SK-N-MC (cell line): ENCODE measurements around the gene MCC.

Experiments used
- DNase-seq: peaks from one replicate; pipeline ENCODE4 v3.0.0-alpha.2; 2011; ENCODE audit warnings: low read depth, low spot score
- H3K27ac ChIP-seq: fragments of 200-600 bp; sonication (generic); 2 replicates; pipeline ENCODE4 v1.5.1; 2016; ENCODE audit warnings: mixed run types
- H3K36me3 ChIP-seq: fragments of 200-600 bp; sonication (generic); 2 replicates; pipeline ENCODE4 v1.6.1; 2017; ENCODE audit warnings: antibody characterized with exemption, low read length, mixed read lengths; ENCODE audit not compliant: insufficient read depth
- H3K4me3 ChIP-seq: fragments of 200-600 bp; sonication (generic); 2 replicates; pipeline ENCODE4 v1.5.1; 2016
- H3K9ac ChIP-seq: fragments of 200-600 bp; sonication (generic); 2 replicates; pipeline ENCODE4 v1.8.0; 2017; ENCODE audit warnings: mixed run types, mixed read lengths; ENCODE audit not compliant: insufficient read length
- H3K9me3 ChIP-seq: fragments of 200-600 bp; sonication (generic); 2 replicates; pipeline ENCODE4 v1.6.1; 2017; ENCODE audit warnings: low read depth, mild to moderate bottlenecking, antibody characterized with exemption, low read length, moderate library complexity, mixed read lengths
- EZH2 ChIP-seq: fragments of 200-600 bp; sonication (generic); IDR thresholded peaks from one replicate; pipeline ENCODE4 v1.6.1; 2017; ENCODE audit warnings: antibody characterized with exemption
- FOXP2 ChIP-seq: optimal IDR thresholded peaks from 2 replicates; pipeline ENCODE3; 2011; ENCODE audit warnings: mild to moderate bottlenecking, moderate library complexity; ENCODE audit not compliant: insufficient read depth; ENCODE audit errors: extremely low read length, control extremely low read depth
- POLR2AphosphoS5 ChIP-seq: IDR thresholded peaks from 2 replicates; pipeline ENCODE4 v1.6.1; 2012; ENCODE audit warnings: mild to moderate bottlenecking, low read depth, low read length, borderline replicate concordance

Gene MCC

GRCh38 chr5:113106821-113107220, 381.4 kb downstream of the MCC start:
- Histone ChIP-seq H3K9ac (no peak overlapping the region), H3K27ac (no peak overlapping the region), H3K36me3 (no peaks in the 10 kb centered on the region), H3K9me3 (no peaks in the 10 kb centered on the region), H3K4me3 (no peak overlapping the region)
- no peak for DNase-seq
- TF ChIP-seq POLR2AphosphoS5: no peak
- TF ChIP-seq EZH2: no peak
- TF ChIP-seq FOXP2: no peak

GRCh38 chr5:113105693-113106280, 382.5 kb downstream of the MCC start:
- no peaks in the 10 kb centered on the region for H3K36me3 ChIP-seq

GRCh38 chr5:113103330-113103729, 384.9 kb downstream of the MCC start:
- no peak overlapping the region for H3K27ac ChIP-seq
- TF ChIP-seq POLR2AphosphoS5 (no peak), FOXP2 (no peak), EZH2 (no peak)
- no peak overlapping the region for H3K4me3 ChIP-seq
- no peaks in the 10 kb centered on the region for H3K9me3 ChIP-seq
- H3K9ac ChIP-seq: no peak overlapping the region
- no peaks in the 10 kb centered on the region for H3K36me3 ChIP-seq
- DNase-seq: no peak

More at GRCh38 chr5:113105693-113106280, 382.5 kb downstream of the MCC start:
- no peak for DNase-seq
- no peak overlapping the region for H3K27ac ChIP-seq
- TF ChIP-seq FOXP2 (no peak), POLR2AphosphoS5 (no peak), EZH2 (no peak)
- no peak overlapping the region for H3K4me3 ChIP-seq
- H3K9ac ChIP-seq: no peak overlapping the region
- no peaks in the 10 kb centered on the region for H3K9me3 ChIP-seq

- TF ChIP-seq FOXP2: no peak
- H3K27ac ChIP-seq: no peak overlapping the region
- DNase-seq: no peak
- no peak overlapping the region for H3K9ac ChIP-seq
- no peak overlapping the region for H3K4me3 ChIP-seq
- H3K9me3 ChIP-seq: no peaks in the 10 kb centered on the region
- H3K36me3 ChIP-seq: no peaks in the 10 kb centered on the region
These were observed 386.1 kb downstream of the MCC start for GRCh38 chr5:113102121-113102531.

- TF ChIP-seq FOXP2 (no peak), POLR2AphosphoS5 (no peak), EZH2 (no peak)
- H3K9ac ChIP-seq: no peak overlapping the region
- H3K27ac ChIP-seq: no peak overlapping the region
- no peaks in the 10 kb centered on the region for H3K36me3 ChIP-seq
- H3K9me3 ChIP-seq: no peaks in the 10 kb centered on the region
- no peak overlapping the region for H3K4me3 ChIP-seq
- DNase-seq: no peak
These were observed 387.3 kb downstream of the MCC start for GRCh38 chr5:113100981-113101380.

GRCh38 chr5:113099822-113100221, 388.4 kb downstream of the MCC start:
- no peaks in the 10 kb centered on the region for H3K9me3 ChIP-seq
- no peak overlapping the region for H3K27ac ChIP-seq
- H3K36me3 ChIP-seq: no peaks in the 10 kb centered on the region
- H3K9ac ChIP-seq: no peak overlapping the region
- TF ChIP-seq POLR2AphosphoS5 (no peak), FOXP2 (no peak), EZH2 (no peak)
- no peak overlapping the region for H3K4me3 ChIP-seq
- no peak for DNase-seq

- H3K9me3 ChIP-seq: no peaks in the 10 kb centered on the region
- no peak for DNase-seq
- no peak overlapping the region for H3K9ac ChIP-seq
- no peak overlapping the region for H3K4me3 ChIP-seq
- no peak overlapping the region for H3K27ac ChIP-seq
- TF ChIP-seq FOXP2 (no peak), EZH2 (no peak), POLR2AphosphoS5 (no peak)
- no peaks in the 10 kb centered on the region for H3K36me3 ChIP-seq
These were observed 389.9 kb downstream of the MCC start for GRCh38 chr5:113098378-113098777.

- Histone ChIP-seq H3K4me3 (no peak overlapping the region), H3K36me3 (no peaks in the 10 kb centered on the region), H3K27ac (no peak overlapping the region), H3K9me3 (no peaks in the 10 kb centered on the region), H3K9ac (no peak overlapping the region)
- no peak for DNase-seq
- TF ChIP-seq EZH2 (no peak), FOXP2 (no peak), POLR2AphosphoS5 (no peak)
These were observed 392.4 kb downstream of the MCC start for GRCh38 chr5:113095831-113096230.

- TF ChIP-seq FOXP2 (no peak), POLR2AphosphoS5 (no peak), EZH2 (no peak)
- no peak for DNase-seq
- Histone ChIP-seq H3K9me3 (no peaks in the 10 kb centered on the region), H3K9ac (no peak overlapping the region), H3K4me3 (no peak overlapping the region), H3K36me3 (no peaks in the 10 kb centered on the region), H3K27ac (no peak overlapping the region)
These were observed 394.7 kb downstream of the MCC start for GRCh38 chr5:113093558-113093957.
